ENCODE measurements around the gene CBLC. TPM values are rescaled to one million over a fixed set of nuclear protein-coding genes. Genes with fewer than 3 reads are reported as not detected.
"Not testable (repeated sequence)": the region's sequence is repeated elsewhere in the genome, so short reads cannot be mapped to it uniquely, and the experiment has no call there.

The CBLC gene
- total RNA-seq, 1 experiment from 2014 or later, result 25.4 TPM

- BruUV-seq (replicated peaks), result no TSS peak
- no peaks in the 10 kb centered on the region for H3K36me3 ChIP-seq (ENCODE audit: low read depth, low read length)
- DNase-seq, result peak; percentile 88
- POLR2A ChIA-PET (ENCODE audit: unreplicated experiment), result interaction anchor here (0.6 kb wide), 1 partner anchor 70 kb away, joined by 25 read pairs; the partner anchor contains the start of gene NECTIN2
- H3K27me3 ChIP-seq (ENCODE audit: low read length), result no peaks in the 10 kb centered on the region
- TF ChIP-seq EZH2 (IDR thresholded peaks at IDR 0.05; ENCODE audit: low read length, unreplicated experiment) (no peak), EZH2phosphoT487 (IDR thresholded peaks at IDR 0.05; ENCODE audit: borderline replicate concordance, low read length) (no peak), CTCF (conservative IDR thresholded peaks at IDR 0.05; ENCODE audit: low read depth, low read length) (no peak)
- no peaks in the 10 kb centered on the region for H3K9me3 ChIP-seq (ENCODE audit: low read length)
- ATAC-seq, result peak; percentile 20; the same call in 1 of the 2 replicates
- intact Hi-C loops (cut with micrococcal nuclease), result no loop called here
- H3K4me1 ChIP-seq (ENCODE audit: insufficient read depth, low read length), result peaks cover 41% of the 10 kb centered on the region
- peaks cover 29% of the 10 kb centered on the region for H3K79me2 ChIP-seq (ENCODE audit: low read length)
- H3K9ac ChIP-seq (ENCODE audit: low read length), result peak overlapping the region; percentile 43
- no peaks in the 10 kb centered on the region for H4K20me1 ChIP-seq (ENCODE audit: low read length)
- H3K9me2 ChIP-seq (replicated peaks; ENCODE audit: low read length), result no peaks in the 10 kb centered on the region
- H3F3A ChIP-seq (ENCODE audit: low read length, unreplicated experiment), result no peaks in the 10 kb centered on the region
- no peak overlapping the region for H3K4me3 ChIP-seq (ENCODE audit: low read length)
- no peak overlapping the region for H2AFZ ChIP-seq (ENCODE audit: low read length)
- peak overlapping the region; percentile 81 for H3K27ac ChIP-seq (ENCODE audit: low read length)
- peak overlapping the region; percentile 63 for H3K4me2 ChIP-seq (ENCODE audit: low read length)
- CTCF ChIA-PET, result no interaction called here
Observed at GRCh38 chr19:44776402-44777096, 1.1 kb upstream of the CBLC start.

GRCh38 chr19:44779150-44779549 lies 1.5 kb downstream of the CBLC start:
- CTCF ChIA-PET, result no interaction called here
- Histone ChIP-seq H3K4me1 (ENCODE audit: insufficient read depth, low read length) (peaks cover 29% of the 10 kb centered on the region), H3K27me3 (ENCODE audit: low read length) (no peaks in the 10 kb centered on the region), H3K79me2 (ENCODE audit: low read length) (peaks cover 29% of the 10 kb centered on the region), H3K9ac (ENCODE audit: low read length) (no peak overlapping the region), H3K36me3 (ENCODE audit: low read depth, low read length) (no peaks in the 10 kb centered on the region), H3K4me2 (ENCODE audit: low read length) (peak overlapping the region; percentile 46), H3K27ac (ENCODE audit: low read length) (no peak overlapping the region), H3K4me3 (ENCODE audit: low read length) (no peak overlapping the region), H3K9me2 (replicated peaks; ENCODE audit: low read length) (no peaks in the 10 kb centered on the region), H4K20me1 (ENCODE audit: low read length) (no peaks in the 10 kb centered on the region), H3F3A (ENCODE audit: low read length, unreplicated experiment) (no peaks in the 10 kb centered on the region), H2AFZ (ENCODE audit: low read length) (no peak overlapping the region), H3K9me3 (ENCODE audit: low read length) (no peaks in the 10 kb centered on the region)
- intact Hi-C loops (cut with micrococcal nuclease), result no loop called here
- TSS peak; percentile 35 for BruUV-seq (replicated peaks)
- POLR2A ChIA-PET (ENCODE audit: unreplicated experiment), result no interaction called here
- TF ChIP-seq EZH2phosphoT487 (IDR thresholded peaks at IDR 0.05; ENCODE audit: borderline replicate concordance, low read length), result no peak
- TF ChIP-seq CTCF (conservative IDR thresholded peaks at IDR 0.05; ENCODE audit: low read depth, low read length), result no peak
- no peak for TF ChIP-seq EZH2 (IDR thresholded peaks at IDR 0.05; ENCODE audit: low read length, unreplicated experiment)
- ATAC-seq, result no peak
- DNase-seq, result no peak

- H3K9me2 ChIP-seq (replicated peaks; ENCODE audit: low read length); ATAC-seq; H3K4me3 ChIP-seq (ENCODE audit: low read length); H3K4me2 ChIP-seq (ENCODE audit: low read length); H3F3A ChIP-seq (ENCODE audit: low read length, unreplicated experiment); intact Hi-C loops (cut with micrococcal nuclease); H2AFZ ChIP-seq (ENCODE audit: low read length); H3K27me3 ChIP-seq (ENCODE audit: low read length); H3K36me3 ChIP-seq (ENCODE audit: low read depth, low read length); H3K4me1 ChIP-seq (ENCODE audit: insufficient read depth, low read length); CTCF ChIA-PET; DNase-seq; H3K9me3 ChIP-seq (ENCODE audit: low read length); H4K20me1 ChIP-seq (ENCODE audit: low read length); BruUV-seq (replicated peaks); H3K9ac ChIP-seq (ENCODE audit: low read length); H3K27ac ChIP-seq (ENCODE audit: low read length); POLR2A ChIA-PET (ENCODE audit: unreplicated experiment): not testable (repeated sequence)
- H3K79me2 ChIP-seq (ENCODE audit: low read length), result peaks cover 29% of the 10 kb centered on the region
Observed at GRCh38 chr19:44781694-44782093, 4.0 kb downstream of the CBLC start.
